GM12865 (cell line): ENCODE measurements around the gene WNT3A.

ENCODE experiments used
- DNase-seq: peaks from one replicate; pipeline ENCODE4 v3.0.0; 2010; ENCODE audit warnings: low read depth
- H3K4me3 ChIP-seq: 2 replicates; pipeline ENCODE4 v1.5.1; 2011; ENCODE audit warnings: mild to moderate bottlenecking, low read depth, low read length, control low read depth
- TF ChIP-seq, protein P1 (sequence below): IDR thresholded peaks from 2 replicates; pipeline ENCODE4 v1.5.1; 2011; ENCODE audit warnings: low read length, control low read depth, low read depth, inconsistent platforms; ENCODE audit not compliant: insufficient read depth; ENCODE audit errors: missing control alignments

The WNT3A gene

DNA sequence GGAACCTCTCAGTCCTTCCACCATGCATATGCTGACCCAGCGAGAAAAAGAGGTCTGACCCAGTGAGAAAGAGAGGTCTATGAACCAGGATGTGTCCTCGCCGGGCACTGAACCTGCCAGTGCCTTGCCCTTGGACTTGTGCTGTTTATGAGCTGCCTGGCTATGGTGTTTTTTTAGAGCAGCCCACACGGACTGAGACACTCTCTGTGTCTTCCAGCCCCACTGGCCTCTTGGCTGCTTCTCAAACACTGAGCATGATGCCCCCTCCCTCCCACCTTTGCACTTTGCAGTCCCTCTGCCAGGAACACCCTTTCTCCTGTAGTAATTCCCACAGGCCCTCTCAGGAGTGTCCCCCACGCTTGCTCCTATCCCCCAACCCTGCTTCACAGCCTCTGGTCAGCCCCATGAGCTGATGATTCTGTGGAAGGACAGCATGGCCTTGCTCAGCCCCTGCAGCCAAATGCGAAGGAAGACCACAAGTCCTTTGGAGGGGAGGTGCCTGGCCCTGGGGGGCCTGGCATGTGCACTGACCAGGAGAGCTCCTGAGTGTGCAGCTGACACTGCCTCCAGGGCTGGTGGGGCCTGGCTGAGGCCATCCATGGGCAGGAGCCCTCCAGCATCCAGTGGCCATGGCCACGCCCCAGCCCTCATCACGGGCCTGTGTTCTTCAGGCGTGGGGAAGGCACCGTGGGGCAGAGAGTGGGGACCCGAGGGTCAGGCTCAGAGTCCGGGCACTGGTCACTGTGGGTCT lies 23.8 kb downstream of the WNT3A start:
- no peak overlapping the region for H3K4me3 ChIP-seq
- DNase-seq, result no peak
- TF ChIP-seq, protein P1, sequence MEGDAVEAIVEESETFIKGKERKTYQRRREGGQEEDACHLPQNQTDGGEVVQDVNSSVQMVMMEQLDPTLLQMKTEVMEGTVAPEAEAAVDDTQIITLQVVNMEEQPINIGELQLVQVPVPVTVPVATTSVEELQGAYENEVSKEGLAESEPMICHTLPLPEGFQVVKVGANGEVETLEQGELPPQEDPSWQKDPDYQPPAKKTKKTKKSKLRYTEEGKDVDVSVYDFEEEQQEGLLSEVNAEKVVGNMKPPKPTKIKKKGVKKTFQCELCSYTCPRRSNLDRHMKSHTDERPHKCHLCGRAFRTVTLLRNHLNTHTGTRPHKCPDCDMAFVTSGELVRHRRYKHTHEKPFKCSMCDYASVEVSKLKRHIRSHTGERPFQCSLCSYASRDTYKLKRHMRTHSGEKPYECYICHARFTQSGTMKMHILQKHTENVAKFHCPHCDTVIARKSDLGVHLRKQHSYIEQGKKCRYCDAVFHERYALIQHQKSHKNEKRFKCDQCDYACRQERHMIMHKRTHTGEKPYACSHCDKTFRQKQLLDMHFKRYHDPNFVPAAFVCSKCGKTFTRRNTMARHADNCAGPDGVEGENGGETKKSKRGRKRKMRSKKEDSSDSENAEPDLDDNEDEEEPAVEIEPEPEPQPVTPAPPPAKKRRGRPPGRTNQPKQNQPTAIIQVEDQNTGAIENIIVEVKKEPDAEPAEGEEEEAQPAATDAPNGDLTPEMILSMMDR, result no peak

DNA sequence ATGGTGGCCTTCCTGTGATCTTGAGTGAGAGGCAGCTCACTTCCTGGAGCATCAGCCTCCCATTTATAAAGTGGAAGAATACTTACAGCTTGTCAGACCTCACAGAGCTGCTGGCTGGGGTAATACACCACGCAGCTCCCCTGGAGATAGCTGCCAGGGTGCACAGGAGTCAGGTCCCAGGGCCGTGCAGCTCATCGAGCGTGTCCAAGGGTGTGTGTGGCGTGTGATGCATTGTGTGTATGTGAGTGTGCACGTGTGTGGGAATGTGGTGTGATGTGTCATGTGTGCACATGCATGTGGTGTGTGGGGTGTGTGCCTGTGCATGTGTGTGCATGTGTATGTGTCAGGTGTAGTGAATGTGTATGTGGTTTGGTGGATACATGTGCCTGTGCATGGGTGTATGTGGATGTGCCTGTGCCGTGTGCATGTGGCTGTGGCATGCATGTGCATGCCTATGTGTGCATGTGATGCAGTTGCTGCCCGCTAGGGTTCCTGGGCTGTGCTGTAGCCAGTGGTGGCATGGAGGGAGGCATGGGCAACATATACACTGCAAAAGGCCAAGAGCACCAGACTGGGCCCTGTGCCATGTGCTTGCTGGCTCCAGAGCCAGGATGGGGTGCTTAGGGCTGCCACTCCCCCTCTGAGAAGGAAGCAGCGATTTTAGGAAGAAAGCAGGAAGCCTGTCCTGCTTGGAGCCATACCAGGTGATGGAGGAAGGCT lies 24.6 kb downstream of the WNT3A start:
- DNase-seq, result no peak
- H3K4me3 ChIP-seq, result no peak overlapping the region
- TF ChIP-seq, protein P1, result peak; percentile 4

DNA sequence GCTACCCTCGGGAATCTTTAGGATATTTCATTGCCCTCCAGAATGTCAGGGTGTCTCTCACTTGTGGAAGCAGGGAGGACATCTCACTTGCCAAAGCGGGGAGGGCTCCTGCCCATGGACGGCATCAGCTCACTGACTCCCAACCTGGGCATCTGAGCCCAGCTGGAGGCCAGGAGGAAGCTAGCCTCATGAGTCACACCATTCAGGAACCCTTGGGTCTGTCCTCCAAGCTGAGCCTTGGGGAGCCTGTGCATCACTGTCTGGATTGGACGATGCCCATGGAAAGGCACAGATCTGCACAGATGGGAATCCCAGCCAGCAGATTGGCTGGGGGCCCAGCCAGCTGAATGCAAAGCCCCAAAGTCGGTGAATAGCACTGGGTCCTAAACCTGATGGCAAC lies 25.2 kb downstream of the WNT3A start:
- H3K4me3 ChIP-seq, result no peak overlapping the region
- no peak for DNase-seq
- TF ChIP-seq, protein P1, result no peak

DNA sequence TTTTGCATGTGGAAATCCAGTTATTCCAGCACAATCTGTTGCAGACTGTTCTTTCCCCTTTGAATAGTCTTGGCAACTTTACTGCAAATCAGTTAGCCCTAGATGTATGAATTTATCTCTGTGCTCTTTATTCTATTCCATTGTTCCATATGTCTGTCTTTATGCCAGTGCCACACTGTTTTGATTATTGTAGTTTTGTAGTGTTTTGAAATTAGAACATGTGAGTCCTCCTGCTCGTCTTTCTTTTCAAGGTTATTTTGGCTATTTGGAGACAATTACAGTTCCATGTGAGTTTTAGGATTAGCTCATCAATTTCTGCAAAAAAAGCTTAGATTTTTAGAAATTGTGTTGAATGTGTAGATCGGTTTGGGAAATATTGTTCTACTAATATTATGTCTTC lies 26.6 kb downstream of the WNT3A start:
- no peak for DNase-seq
- no peak overlapping the region for H3K4me3 ChIP-seq
- TF ChIP-seq, protein P1, result no peak

DNA sequence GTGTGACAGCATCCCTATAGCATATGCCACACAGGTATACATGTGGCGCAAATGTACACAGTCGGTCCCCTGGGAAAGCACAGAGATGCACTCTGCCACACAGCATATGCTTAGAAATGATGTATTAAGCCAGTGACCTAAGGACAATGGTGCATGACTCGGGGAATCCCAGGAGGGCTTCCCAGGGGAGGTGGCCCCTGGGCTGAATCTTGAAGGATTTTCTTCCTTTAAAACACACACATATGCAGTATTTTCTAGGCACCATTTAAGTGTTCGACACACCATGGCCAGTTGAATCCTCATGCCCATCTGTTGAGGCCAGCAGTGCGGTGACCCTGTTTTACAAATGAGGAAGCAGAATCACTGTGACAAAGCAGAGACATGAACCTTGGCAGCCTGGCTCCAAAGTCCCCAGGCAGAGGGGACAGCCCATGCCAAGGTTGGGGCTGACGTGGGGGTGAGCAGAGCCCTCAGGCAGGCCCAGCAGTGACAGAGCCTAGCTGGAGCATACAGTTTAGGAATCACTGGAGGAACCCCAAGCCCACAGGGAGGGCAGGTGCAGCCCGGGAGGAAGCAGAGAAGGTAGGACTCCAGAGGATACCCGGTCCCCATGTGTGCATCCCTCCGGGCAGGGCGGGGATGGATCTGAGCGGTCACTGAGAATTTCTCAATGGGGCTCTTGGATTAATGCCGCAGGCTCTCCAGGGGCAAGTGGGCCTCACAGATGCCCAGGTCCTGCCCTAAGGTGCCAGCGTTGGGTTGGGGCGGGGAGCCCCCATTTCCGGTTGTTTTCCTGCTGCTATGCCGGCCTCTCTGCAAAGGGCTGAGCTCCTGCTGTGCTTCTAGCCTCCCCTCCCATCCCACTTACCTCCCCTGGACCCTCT lies 28.4 kb downstream of the WNT3A start:
- TF ChIP-seq, protein P1, result no peak
- no peak for DNase-seq
- H3K4me3 ChIP-seq, result no peak overlapping the region

DNA sequence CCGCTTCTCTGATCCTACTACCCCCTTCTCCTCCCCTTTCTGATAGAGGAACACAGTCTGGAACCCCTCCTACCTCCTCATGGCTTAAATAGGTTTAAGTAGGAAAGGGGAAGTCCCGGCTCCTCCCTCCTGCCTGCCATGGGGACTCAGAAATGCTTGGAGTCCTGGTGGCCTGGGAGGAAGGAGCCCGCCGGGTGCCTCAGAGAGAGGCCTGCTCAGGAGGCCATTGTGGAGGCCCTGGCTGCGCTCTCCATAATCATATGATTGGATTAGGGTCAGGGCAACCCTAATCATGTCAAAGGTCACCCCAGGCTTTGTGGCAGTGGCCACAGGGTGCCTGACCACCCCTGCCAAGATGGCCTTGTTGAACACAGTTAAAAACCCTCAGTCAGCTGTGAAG lies 29.0 kb downstream of the WNT3A start:
- no peak overlapping the region for H3K4me3 ChIP-seq
- DNase-seq, result no peak
- TF ChIP-seq, protein P1, result no peak
